EL (cell line): Measurements from ENCODE around the gene TMEM176B.

Experiments used
- DNase-seq: peaks from one replicate; pipeline ENCODE4 v3.0.0-alpha.2; 2016

The TMEM176B gene

DNA sequence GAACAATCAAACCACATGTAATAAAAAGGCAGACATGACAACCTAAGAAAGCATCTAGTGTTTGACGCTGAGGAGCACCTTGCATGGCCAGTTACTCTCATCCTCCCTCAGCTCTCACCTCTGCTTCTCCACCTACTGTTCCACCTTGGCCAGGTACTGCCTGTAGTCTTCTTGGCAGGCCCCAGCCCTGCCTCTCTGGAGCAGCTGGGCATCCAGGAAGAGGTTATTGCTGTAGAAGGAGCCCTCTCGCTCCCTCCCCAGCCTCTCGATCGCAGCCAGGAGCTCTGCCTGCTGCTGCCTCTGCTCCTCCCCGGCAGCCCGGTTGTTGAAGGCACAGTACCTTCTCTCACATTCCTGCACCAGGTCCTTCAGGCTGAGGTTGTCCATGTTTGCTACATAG, 53.2 kb downstream of the TMEM176B start:
- no peak for DNase-seq

DNA sequence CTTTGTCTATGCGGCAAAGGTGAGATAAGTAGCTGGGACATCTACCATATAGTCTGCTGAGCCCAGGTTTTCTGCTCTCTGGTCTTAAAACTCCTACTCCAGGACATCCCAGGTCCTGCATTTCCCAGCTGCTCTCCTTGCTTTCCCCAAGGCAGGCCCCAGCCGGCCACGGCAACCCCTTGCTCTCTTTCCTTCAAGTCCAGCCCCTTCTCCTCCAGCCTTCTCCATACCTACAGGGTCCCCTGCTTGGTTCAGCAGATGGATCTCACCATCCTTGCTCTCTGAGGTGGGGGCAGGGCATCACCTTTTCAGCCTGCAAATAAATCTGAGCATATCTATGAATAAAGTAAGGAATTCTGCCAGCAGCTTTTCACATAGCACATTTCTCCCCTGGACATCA, 54.3 kb downstream of the TMEM176B start:
- DNase-seq, result no peak

DNA sequence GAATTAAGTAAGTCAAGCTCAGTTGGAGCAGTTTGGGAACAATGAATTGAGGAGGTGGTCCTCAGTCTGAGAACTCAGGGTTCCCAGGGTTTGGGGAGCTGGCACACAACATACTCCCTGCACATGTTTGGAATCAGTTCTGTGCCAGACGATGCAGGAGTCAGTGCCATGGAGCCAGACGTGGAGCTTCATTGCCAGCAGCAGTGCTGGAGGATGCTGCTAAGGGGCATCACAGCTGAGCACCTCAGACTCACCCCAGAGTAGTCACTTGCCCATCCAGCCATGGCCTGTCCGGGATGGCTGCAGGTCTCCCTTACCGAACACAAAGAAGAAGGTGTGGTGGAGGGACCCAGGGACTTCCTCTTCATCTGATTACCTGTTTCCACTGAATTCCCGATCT, 55.1 kb downstream of the TMEM176B start:
- DNase-seq, result no peak

DNA sequence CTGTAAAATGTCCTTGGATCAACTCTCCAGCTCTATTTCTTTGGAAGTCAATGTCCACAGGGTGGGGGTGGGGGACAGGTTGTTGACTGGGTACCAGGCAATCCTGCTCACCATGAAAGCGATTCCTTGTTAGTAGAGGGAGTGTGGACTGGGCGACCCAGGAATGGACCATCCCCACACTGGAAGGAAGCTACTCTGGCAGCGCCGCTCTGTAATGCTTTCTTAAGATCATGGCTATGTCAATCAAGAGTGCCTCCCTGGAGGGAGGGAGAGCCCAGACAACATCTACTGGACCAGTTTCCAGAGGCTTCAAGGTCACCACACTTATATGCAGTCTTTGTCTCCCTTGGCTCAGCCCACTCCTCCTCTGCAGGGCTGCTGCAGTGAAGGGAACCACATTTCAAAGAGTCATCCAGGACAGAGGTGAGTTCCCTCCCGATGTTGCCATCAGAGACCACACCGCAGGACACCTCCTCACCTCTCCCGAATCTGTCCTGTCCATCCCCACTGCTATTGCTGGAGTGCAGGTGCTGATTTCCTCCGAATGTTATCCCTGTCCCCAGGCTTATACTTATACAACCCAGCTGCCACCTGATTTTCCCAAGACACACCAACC, 56.0 kb downstream of the TMEM176B start:
- no peak for DNase-seq

DNA sequence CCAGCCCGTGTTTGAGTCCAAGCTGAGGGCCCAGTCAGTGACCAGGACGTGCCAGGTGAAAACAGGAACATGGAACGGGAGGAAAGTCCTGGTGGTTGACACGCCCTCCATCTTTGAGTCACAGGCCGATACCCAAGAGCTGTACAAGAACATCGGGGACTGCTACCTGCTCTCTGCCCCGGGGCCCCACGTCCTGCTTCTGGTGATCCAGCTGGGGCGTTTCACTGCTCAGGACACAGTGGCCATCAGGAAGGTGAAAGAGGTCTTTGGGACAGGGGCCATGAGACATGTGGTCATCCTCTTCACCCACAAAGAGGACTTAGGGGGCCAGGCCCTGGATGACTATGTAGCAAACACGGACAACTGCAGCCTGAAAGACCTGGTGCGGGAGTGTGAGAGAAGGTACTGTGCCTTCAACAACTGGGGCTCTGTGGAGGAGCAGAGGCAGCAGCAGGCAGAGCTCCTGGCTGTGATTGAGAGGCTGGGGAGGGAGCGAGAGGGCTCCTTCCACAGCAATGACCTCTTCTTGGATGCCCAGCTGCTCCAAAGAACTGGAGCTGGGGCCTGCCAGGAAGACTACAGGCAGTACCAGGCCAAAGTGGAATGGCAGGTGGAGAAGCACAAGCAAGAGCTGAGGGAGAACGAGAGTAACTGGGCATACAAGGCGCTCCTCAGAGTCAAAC, 57.7 kb downstream of the TMEM176B start:
- DNase-seq, result no peak
